ENCODE data around the gene CNN2. TPM values are rescaled to one million over a fixed set of nuclear protein-coding genes. Genes with fewer than 3 reads are reported as not detected.

CNN2 gene
- total and polyA plus RNA-seq, 2 donors (not counting 1 experiment from before 2014, with no cell fraction given), result 198 to 301 TPM

DNA sequence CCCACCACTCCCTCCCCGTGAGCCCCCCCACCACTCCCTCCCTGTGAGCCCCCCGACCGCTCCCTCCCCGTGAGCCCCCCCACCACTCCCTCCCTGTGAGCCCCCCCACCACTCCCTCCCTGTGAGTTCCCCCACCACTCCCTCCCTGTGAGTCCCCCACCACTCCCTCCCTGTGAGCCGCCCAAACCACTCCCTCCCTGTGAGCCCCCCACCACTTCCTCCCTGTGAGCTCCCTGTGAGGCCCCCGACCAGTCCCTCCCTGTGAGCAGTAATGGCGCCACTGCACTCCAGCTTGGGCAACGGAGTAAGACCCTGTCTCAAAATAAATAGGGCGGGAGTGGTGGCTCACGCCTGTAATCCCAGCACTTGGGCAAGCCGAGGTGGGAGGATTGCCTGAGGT is 23.4 kb downstream of the CNN2 start:
- H4K20me1 ChIP-seq (ENCODE audit: control insufficient read depth, insufficient read depth, low read length, poor library complexity, severe bottlenecking), result peaks cover 28% of the 10 kb centered on the region
- peaks cover 20% of the 10 kb centered on the region for H3K79me2 ChIP-seq (ENCODE audit: control insufficient read depth, insufficient read depth, low read length)
- POLR2A ChIA-PET, result interaction anchor here (0.7 to 2.0 kb wide), 3 partner anchors 18 to 25 kb away, joined by 3 to 8 read pairs (median 3); partner anchors contain the start of gene ARHGAP45
- Mint-ChIP-seq H3K4me1 (peaks cover 9% of the 10 kb centered on the region), H3K9me3 (ENCODE audit: insufficient read depth) (no peaks in the 10 kb centered on the region), H3K4me3 (no peak overlapping the region), H3K27me3 (no peaks in the 10 kb centered on the region), H3K27ac (no peak overlapping the region)
- TF ChIP-seq, protein P1, sequence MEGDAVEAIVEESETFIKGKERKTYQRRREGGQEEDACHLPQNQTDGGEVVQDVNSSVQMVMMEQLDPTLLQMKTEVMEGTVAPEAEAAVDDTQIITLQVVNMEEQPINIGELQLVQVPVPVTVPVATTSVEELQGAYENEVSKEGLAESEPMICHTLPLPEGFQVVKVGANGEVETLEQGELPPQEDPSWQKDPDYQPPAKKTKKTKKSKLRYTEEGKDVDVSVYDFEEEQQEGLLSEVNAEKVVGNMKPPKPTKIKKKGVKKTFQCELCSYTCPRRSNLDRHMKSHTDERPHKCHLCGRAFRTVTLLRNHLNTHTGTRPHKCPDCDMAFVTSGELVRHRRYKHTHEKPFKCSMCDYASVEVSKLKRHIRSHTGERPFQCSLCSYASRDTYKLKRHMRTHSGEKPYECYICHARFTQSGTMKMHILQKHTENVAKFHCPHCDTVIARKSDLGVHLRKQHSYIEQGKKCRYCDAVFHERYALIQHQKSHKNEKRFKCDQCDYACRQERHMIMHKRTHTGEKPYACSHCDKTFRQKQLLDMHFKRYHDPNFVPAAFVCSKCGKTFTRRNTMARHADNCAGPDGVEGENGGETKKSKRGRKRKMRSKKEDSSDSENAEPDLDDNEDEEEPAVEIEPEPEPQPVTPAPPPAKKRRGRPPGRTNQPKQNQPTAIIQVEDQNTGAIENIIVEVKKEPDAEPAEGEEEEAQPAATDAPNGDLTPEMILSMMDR (IDR thresholded peaks at IDR 0.05), result no peak
- TF ChIP-seq EZH2 (IDR thresholded peaks at IDR 0.05; ENCODE audit: borderline replicate concordance, insufficient read depth, low read depth, low read length, poor library complexity, severe bottlenecking), result no peak
- no peak for ATAC-seq (ENCODE audit: low read depth)
- H3K9ac ChIP-seq (ENCODE audit: low read length), result no peak overlapping the region
- peaks cover 0 to 15% (median 0%) of the 10 kb centered on the region in 3 donors for H3K9me3 ChIP-seq (ENCODE audit: control extremely low read depth in 1 of 3, control insufficient read depth in 2 of 3, insufficient read depth in 1 of 3, low read length in 2 of 3)
- no peak overlapping the region for H3K27ac ChIP-seq (ENCODE audit: low read length in 2 of 2)
- H3K4me3 ChIP-seq (ENCODE audit: control extremely low read depth in 1 of 5, extremely low read depth in 1 of 5, insufficient read depth in 1 of 5, low read depth in 2 of 5, low read length in 4 of 5), result no peak overlapping the region
- CTCF ChIA-PET, result no interaction called here
- WGBS (ENCODE audit: insufficient coverage), result 66% methylated on average over 3 of the region's 11 CpGs
- no peaks in the 10 kb centered on the region for H3K27me3 ChIP-seq (replicated peaks in 1 of 4; ENCODE audit: control extremely low read depth in 1 of 4, control insufficient read depth in 3 of 4, insufficient read depth in 4 of 4, low read length in 3 of 4)
- intact Hi-C loops (cut with micrococcal nuclease), result no loop called here
- peaks cover 0 to 11% of the 10 kb centered on the region in 2 donors for H3K4me1 ChIP-seq (ENCODE audit: control insufficient read depth in 2 of 2, insufficient read depth in 2 of 2, low read length in 2 of 2)
- no peak for DNase-seq
- H2AFZ ChIP-seq (ENCODE audit: insufficient read depth, low read depth, low read length, poor library complexity, severe bottlenecking), result no peak overlapping the region
- H3K4me2 ChIP-seq (replicated peaks; ENCODE audit: low read depth, low read length, poor library complexity, severe bottlenecking), result no peak overlapping the region
- peaks cover 0 to 64% of the 10 kb centered on the region in 2 experiments for H3K36me3 ChIP-seq (replicated peaks in 1 of 2; ENCODE audit: control extremely low read depth in 1 of 2, control insufficient read depth in 1 of 2, extremely low read depth in 1 of 2, insufficient read depth in 2 of 2, low read length in 1 of 2)

DNA sequence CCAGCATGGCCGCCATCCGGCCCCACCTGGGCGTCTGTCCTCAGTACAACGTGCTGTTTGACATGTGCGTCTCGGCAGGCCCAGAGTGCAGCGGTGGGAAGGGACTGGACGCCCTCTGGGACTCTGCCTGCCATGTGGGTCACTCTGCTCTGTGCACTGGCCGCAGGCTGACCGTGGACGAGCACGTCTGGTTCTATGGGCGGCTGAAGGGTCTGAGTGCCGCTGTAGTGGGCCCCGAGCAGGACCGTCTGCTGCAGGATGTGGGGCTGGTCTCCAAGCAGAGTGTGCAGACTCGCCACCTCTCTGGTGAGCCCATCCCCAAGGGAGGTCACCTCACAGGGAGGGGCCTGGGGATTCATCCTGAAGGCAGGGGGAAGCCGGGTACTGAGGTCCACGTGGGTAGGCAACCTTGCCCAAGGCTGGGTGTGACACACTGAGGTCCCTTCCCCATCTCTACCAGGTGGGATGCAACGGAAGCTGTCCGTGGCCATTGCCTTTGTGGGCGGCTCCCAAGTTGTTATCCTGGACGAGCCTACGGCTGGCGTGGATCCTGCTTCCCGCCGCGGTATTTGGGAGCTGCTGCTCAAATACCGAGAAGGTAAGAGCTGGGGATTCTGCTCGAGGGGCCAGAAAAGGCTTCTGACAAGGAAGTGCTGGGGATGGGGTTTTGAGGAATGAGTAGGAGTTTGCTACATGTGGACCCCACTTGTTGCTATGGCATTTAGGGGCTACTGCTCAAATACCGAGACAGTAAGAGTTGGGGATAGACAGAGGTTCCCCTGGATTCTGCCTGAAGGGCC is 24.8 kb downstream of the CNN2 start:
- Histone ChIP-seq H3K4me3 (ENCODE audit: control extremely low read depth in 1 of 5, extremely low read depth in 1 of 5, insufficient read depth in 1 of 5, low read depth in 2 of 5, low read length in 4 of 5) (no peak overlapping the region), H2AFZ (ENCODE audit: insufficient read depth, low read depth, low read length, poor library complexity, severe bottlenecking) (no peak overlapping the region), H3K27ac (ENCODE audit: low read length in 2 of 2) (no peak overlapping the region), H3K79me2 (ENCODE audit: control insufficient read depth, insufficient read depth, low read length) (peaks cover 13% of the 10 kb centered on the region), H3K9ac (ENCODE audit: low read length) (no peak overlapping the region), H3K4me1 (ENCODE audit: control insufficient read depth in 2 of 2, insufficient read depth in 2 of 2, low read length in 2 of 2) (peaks cover 0 to 8% of the 10 kb centered on the region in 2 donors), H3K9me3 (ENCODE audit: control extremely low read depth in 1 of 3, control insufficient read depth in 2 of 3, insufficient read depth in 1 of 3, low read length in 2 of 3) (peaks cover 0 to 27% (median 3%) of the 10 kb centered on the region in 3 donors), H3K27me3 (replicated peaks in 1 of 4; ENCODE audit: control extremely low read depth in 1 of 4, control insufficient read depth in 3 of 4, insufficient read depth in 4 of 4, low read length in 3 of 4) (no peaks in the 10 kb centered on the region), H3K4me2 (replicated peaks; ENCODE audit: low read depth, low read length, poor library complexity, severe bottlenecking) (no peak overlapping the region), H3K36me3 (replicated peaks in 1 of 2; ENCODE audit: control extremely low read depth in 1 of 2, control insufficient read depth in 1 of 2, extremely low read depth in 1 of 2, insufficient read depth in 2 of 2, low read length in 1 of 2) (peaks cover 0 to 66% of the 10 kb centered on the region in 2 experiments), H4K20me1 (ENCODE audit: control insufficient read depth, insufficient read depth, low read length, poor library complexity, severe bottlenecking) (peaks cover 15% of the 10 kb centered on the region)
- intact Hi-C loops (cut with micrococcal nuclease), result no loop called here
- no peak overlapping the region for H3K27ac Mint-ChIP-seq
- H3K9me3 Mint-ChIP-seq (ENCODE audit: insufficient read depth), result no peaks in the 10 kb centered on the region
- no peak overlapping the region for H3K4me3 Mint-ChIP-seq
- ChIA-PET CTCF (no interaction called here), POLR2A (no interaction called here)
- no peaks in the 10 kb centered on the region for H3K27me3 Mint-ChIP-seq
- no peak for ATAC-seq (ENCODE audit: low read depth)
- H3K4me1 Mint-ChIP-seq, result peaks cover 7% of the 10 kb centered on the region
- 97% methylated on average over 29 of the region's 31 CpGs for WGBS (ENCODE audit: insufficient coverage)
- no peak for TF ChIP-seq EZH2 (IDR thresholded peaks at IDR 0.05; ENCODE audit: borderline replicate concordance, insufficient read depth, low read depth, low read length, poor library complexity, severe bottlenecking)
- TF ChIP-seq, protein P1 (IDR thresholded peaks at IDR 0.05), result no peak
- DNase-seq, result no peak

Measured in B cell (primary cell).